GM23338 (cell line): ENCODE data around the gene GALM. TPM values are rescaled to one million over a fixed set of nuclear protein-coding genes. Genes with fewer than 3 reads are reported as not detected.

Experiments
- ATAC-seq: fragments of 200-7000 bp; cut with Tn5 transposase; 3 replicates; pipeline ENCODE4 v1.9.1; 2020
- DNase-seq: peaks from one replicate; pipeline ENCODE4 v3.0.0-alpha.2; 2015; ENCODE audit warnings: low spot score
- H2AFZ ChIP-seq: fragments of 200-600 bp; sonication (generic); 2 replicates; pipeline ENCODE4 v1.8.0; 2016; ENCODE audit warnings: antibody characterized with exemption, mild to moderate bottlenecking, moderate library complexity
- H3F3A ChIP-seq: fragments of 200-600 bp; sonication (generic); replicated peaks from 2 replicates; pipeline ENCODE4 v1.8.0; 2017; ENCODE audit warnings: antibody characterized with exemption, mixed run types, low read depth
- H3K27ac ChIP-seq: fragments of 200-600 bp; sonication (generic); 2 replicates; pipeline ENCODE4 v1.6.1; 2016; ENCODE audit warnings: low read depth
- H3K27me3 ChIP-seq: fragments of 200-600 bp; sonication (generic); 2 replicates; pipeline ENCODE4 v1.8.0; 2016; ENCODE audit warnings: mild to moderate bottlenecking, mixed run types, moderate library complexity; ENCODE audit not compliant: insufficient read depth
- H3K36me3 ChIP-seq: fragments of 200-600 bp; sonication (generic); 2 replicates; pipeline ENCODE4 v1.8.0; 2016; ENCODE audit warnings: mild to moderate bottlenecking; ENCODE audit not compliant: insufficient read depth
- H3K4me1 ChIP-seq: fragments of 200-600 bp; sonication (generic); 2 replicates; pipeline ENCODE4 v1.8.0; 2016; ENCODE audit warnings: mild to moderate bottlenecking, moderate library complexity; ENCODE audit not compliant: insufficient read depth
- H3K4me2 ChIP-seq: fragments of 200-600 bp; sonication (generic); 2 replicates; pipeline ENCODE4 v1.7.1; 2017; ENCODE audit warnings: mixed run types
- H3K4me3 ChIP-seq: fragments of 200-600 bp; sonication (generic); 2 replicates; pipeline ENCODE4 v1.6.1; 2016; ENCODE audit warnings: mixed run types
- H3K79me2 ChIP-seq: fragments of 200-600 bp; sonication (generic); replicated peaks from 2 replicates; pipeline ENCODE4 v1.8.0; 2017; ENCODE audit warnings: mild to moderate bottlenecking; ENCODE audit not compliant: insufficient read depth
- H3K9me2 ChIP-seq: fragments of 200-600 bp; sonication (generic); 2 replicates; pipeline ENCODE4 v1.8.0; 2017; ENCODE audit not compliant: insufficient read depth
- H4K20me1 ChIP-seq: fragments of 200-600 bp; sonication (generic); replicated peaks from 2 replicates; pipeline ENCODE4 v1.8.0; 2017; ENCODE audit warnings: mild to moderate bottlenecking; ENCODE audit not compliant: insufficient read depth
- H3K27ac Mint-ChIP-seq: 2 replicates; pipeline ENCODE4 v1.8.0; 2020; ENCODE audit warnings: inconsistent platforms, mild to moderate bottlenecking, moderate library complexity, mixed read lengths
- H3K27me3 Mint-ChIP-seq: 3 replicates; pipeline ENCODE4 v1.8.0; 2022; ENCODE audit warnings: low read depth, mild to moderate bottlenecking, moderate library complexity, mixed read lengths, inconsistent platforms; ENCODE audit not compliant: insufficient read depth, poor library complexity
- H3K36me3 Mint-ChIP-seq: 3 replicates; pipeline ENCODE4 v1.8.0; 2021; ENCODE audit warnings: low read depth, mild to moderate bottlenecking, inconsistent platforms, moderate library complexity, mixed read lengths
- H3K4me1 Mint-ChIP-seq: 3 replicates; pipeline ENCODE4 v1.8.0; 2020; ENCODE audit warnings: mild to moderate bottlenecking, inconsistent platforms, mixed read lengths
- H3K4me3 Mint-ChIP-seq: 3 replicates; pipeline ENCODE4 v1.8.0; 2021; ENCODE audit warnings: moderate library complexity, mild to moderate bottlenecking, inconsistent platforms, mixed read lengths
- H3K9me3 Mint-ChIP-seq: 3 replicates; pipeline ENCODE4 v1.8.0; 2020; ENCODE audit warnings: moderate library complexity, mild to moderate bottlenecking, inconsistent platforms, mixed read lengths
- CREB1 ChIP-seq: fragments of 250-450 bp; sonication (Bioruptor Pico); IDR thresholded peaks from 2 replicates; pipeline ENCODE4 v1.5.0; 2020; ENCODE audit warnings: low read depth, mild to moderate bottlenecking, moderate library complexity
- EZH2 ChIP-seq: fragments of 200-600 bp; sonication (generic); IDR thresholded peaks from one replicate; pipeline ENCODE4 v1.8.0; 2017; ENCODE audit warnings: antibody characterized with exemption, mild to moderate bottlenecking, low read depth; ENCODE audit not compliant: unreplicated experiment
- EZH2phosphoT487 ChIP-seq: fragments of 200-600 bp; sonication (generic); IDR thresholded peaks from one replicate; pipeline ENCODE4 v1.8.1; 2018; ENCODE audit warnings: antibody characterized with exemption; ENCODE audit not compliant: unreplicated experiment
- JUNB ChIP-seq: IDR thresholded peaks from one replicate; pipeline ENCODE4 v1.6.1; 2016; ENCODE audit warnings: antibody characterized with exemption; ENCODE audit not compliant: unreplicated experiment
- NANOG ChIP-seq: IDR thresholded peaks from 2 replicates; pipeline ENCODE4 v1.6.1; 2016; ENCODE audit warnings: antibody characterized with exemption, borderline replicate concordance
- POLR2AphosphoS5 ChIP-seq: IDR thresholded peaks from 2 replicates; pipeline ENCODE4 v1.6.1; 2016; ENCODE audit warnings: antibody characterized with exemption, low read depth
- REST ChIP-seq: IDR thresholded peaks from one replicate; pipeline ENCODE4 v1.6.1; 2018; ENCODE audit warnings: antibody characterized with exemption; ENCODE audit not compliant: unreplicated experiment
- ZNF114 ChIP-seq: fragments of 250-450 bp; sonication (Bioruptor Pico); IDR thresholded peaks from 2 replicates; pipeline ENCODE4 v1.5.0; 2020; ENCODE audit warnings: mild to moderate bottlenecking, moderate library complexity
- ZNF331 ChIP-seq: fragments of 250-450 bp; sonication (Bioruptor Pico); IDR thresholded peaks from 2 replicates; pipeline ENCODE4 v1.5.0; 2020; ENCODE audit warnings: low read depth, mild to moderate bottlenecking, moderate library complexity
- ZNF462 ChIP-seq: fragments of 250-450 bp; sonication (Bioruptor Pico); IDR thresholded peaks from 2 replicates; pipeline ENCODE4 v1.5.0; 2020; ENCODE audit warnings: mild to moderate bottlenecking, moderate library complexity
- polyA plus RNA-seq: library from polyadenylated mRNA; unstranded; fragments of >200 nt; fragmentation: Nextera tagmentation; extraction: Ambion mirVana; gene quantifications from 2 replicates; pipeline ENCODE4 v1.2.1, GENCODE V29; 2016
- total RNA-seq: library from RNA; depleted of rRNA; stranded (reverse); fragments of >200 nt; shearing (Covaris generic); gene quantifications from 2 replicates; pipeline ENCODE4 v1.2.3, GENCODE V29; 2014

Gene GALM
- total and polyA plus RNA-seq, 2 experiments from 2014 or later: 9.3 to 21.6 TPM

- no peaks in the 10 kb centered on the region for H3F3A ChIP-seq
- no peak overlapping the region for H3K27ac ChIP-seq
- no peak overlapping the region for H3K4me3 ChIP-seq
- Mint-ChIP-seq H3K27me3 (no peaks in the 10 kb centered on the region), H3K36me3 (no peaks in the 10 kb centered on the region), H3K9me3 (no peaks in the 10 kb centered on the region), H3K4me1 (no peaks in the 10 kb centered on the region), H3K4me3 (no peak overlapping the region), H3K27ac (no peak overlapping the region)
- ATAC-seq: no peak
- 0 out of 2 replicates have a peak, but pooled peaks cover 6% of the 10 kb centered on the region for H3K9me2 ChIP-seq
- no peaks in the 10 kb centered on the region for H3K4me1 ChIP-seq
- H3K27me3 ChIP-seq: no peaks in the 10 kb centered on the region
- no peak overlapping the region for H2AFZ ChIP-seq
- H3K79me2 ChIP-seq: no peaks in the 10 kb centered on the region
- no peaks in the 10 kb centered on the region for H3K36me3 ChIP-seq
- no peak for DNase-seq
- H4K20me1 ChIP-seq: no peaks in the 10 kb centered on the region
- no peak overlapping the region for H3K4me2 ChIP-seq
- TF ChIP-seq JUNB (no peak), EZH2phosphoT487 (no peak), POLR2AphosphoS5 (no peak), NANOG (no peak), ZNF331 (no peak), REST (no peak), ZNF462 (CRISPR knock-in tag) (no peak), EZH2 (no peak), CREB1 (no peak), ZNF114 (no peak)
Observed at GRCh38 chr2:38656866-38657480, 8.9 kb upstream of the GALM start.
